ENCODE data around the gene LEPROT. TPM values are rescaled to one million over a fixed set of nuclear protein-coding genes. Genes with fewer than 3 reads are reported as not detected.
A peak's percentile ranks its signal among the peaks of the same experiment; 100 is the strongest.

LEPROT gene
- polyA plus RNA-seq, 1 donor (not counting 4 experiments of a cell fraction or from before 2014, with no cell fraction given): 82.5 TPM

- DNase-seq (ENCODE audit: low read depth, low spot score): no peak
- Histone ChIP-seq H3K79me2 (ENCODE audit: control insufficient read depth, insufficient read depth, low read length) (peaks cover 10% of the 10 kb centered on the region), H3K9me3 (ENCODE audit: control insufficient read depth, low read depth, low read length) (no peaks in the 10 kb centered on the region), H3K4me1 (ENCODE audit: control insufficient read depth, extremely low read depth, insufficient read depth, low read length) (peaks cover 30% of the 10 kb centered on the region), H3K27ac (ENCODE audit: control insufficient read depth, insufficient read depth, low read length) (no peak overlapping the region), H3K9me1 (ENCODE audit: control insufficient read depth, extremely low read depth, insufficient read depth, low read length) (no peaks in the 10 kb centered on the region), H3K36me3 (ENCODE audit: control insufficient read depth in 2 of 2, extremely low read depth in 1 of 2, insufficient read depth in 2 of 2, low read length in 2 of 2) (no peaks in the 10 kb centered on the region), H3K4me2 (ENCODE audit: control insufficient read depth, extremely low read depth, insufficient read depth, low read depth, low read length) (no peak overlapping the region), H3K4me3 (ENCODE audit: control insufficient read depth in 2 of 3, extremely low read depth in 1 of 3, insufficient read depth in 2 of 3, low read depth in 1 of 3, low read length in 3 of 3) (no peak overlapping the region), H4K20me1 (ENCODE audit: control insufficient read depth, extremely low read depth, insufficient read depth, low read length) (no peaks in the 10 kb centered on the region), H3K9ac (ENCODE audit: control insufficient read depth, extremely low read depth, insufficient read depth, low read length) (no peak overlapping the region), H3K27me3 (ENCODE audit: control insufficient read depth, extremely low read depth, insufficient read depth, low read length) (no peaks in the 10 kb centered on the region), H2AFZ (ENCODE audit: control insufficient read depth, low read length) (no peak overlapping the region)
- no peak for FAIRE-seq
- TF ChIP-seq EZH2 (IDR thresholded peaks at IDR 0.05; ENCODE audit: low read length): no peak
- TF ChIP-seq CTCF (optimal IDR thresholded peaks at IDR 0.05 in 1 of 3, IDR thresholded peaks at IDR 0.05 in 1 of 3, conservative IDR thresholded peaks at IDR 0.05 in 1 of 3; ENCODE audit: extremely low read depth in 1 of 3, insufficient read depth in 2 of 3, low read length in 3 of 3): no peak
- dilution Hi-C loops (cut with MboI; ENCODE audit: extremely low pct_ligation_motif_present, low sequenced_read_pairs): no loop called here
Measured at GRCh38 chr1:65416767-65417166, 3.7 kb upstream of the LEPROT start.

DNA sequence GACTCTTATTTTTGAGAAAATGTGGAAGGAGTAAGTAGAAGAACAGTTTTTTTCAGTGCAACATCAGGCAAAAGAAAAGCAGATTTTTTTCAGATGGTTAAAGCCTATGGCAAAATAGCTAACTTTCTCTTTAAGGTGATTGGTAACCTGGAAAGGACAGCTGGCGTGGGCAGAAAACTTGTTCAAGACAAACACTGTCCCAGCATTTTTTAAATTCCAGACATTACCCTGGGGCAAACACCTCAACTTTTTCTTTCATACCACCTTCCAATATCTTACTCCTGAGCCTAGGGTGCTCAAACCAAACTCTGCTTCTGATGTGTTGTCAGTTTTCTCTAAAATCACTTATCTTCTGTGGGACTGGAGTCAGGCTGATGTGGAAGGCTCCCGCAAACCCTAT is 2.7 kb upstream of the LEPROT start:
- Histone ChIP-seq H3K4me3 (ENCODE audit: control insufficient read depth in 2 of 3, extremely low read depth in 1 of 3, insufficient read depth in 2 of 3, low read depth in 1 of 3, low read length in 3 of 3) (peak overlapping the region in 2 of 3 experiments; percentile 46 to 48), H3K4me2 (ENCODE audit: control insufficient read depth, extremely low read depth, insufficient read depth, low read depth, low read length) (peak overlapping the region; percentile 82), H3K4me1 (ENCODE audit: control insufficient read depth, extremely low read depth, insufficient read depth, low read length) (peaks cover 40% of the 10 kb centered on the region), H3K27ac (ENCODE audit: control insufficient read depth, insufficient read depth, low read length) (peak overlapping the region; percentile 69), H3K27me3 (ENCODE audit: control insufficient read depth, extremely low read depth, insufficient read depth, low read length) (no peaks in the 10 kb centered on the region), H4K20me1 (ENCODE audit: control insufficient read depth, extremely low read depth, insufficient read depth, low read length) (no peaks in the 10 kb centered on the region), H3K9me3 (ENCODE audit: control insufficient read depth, low read depth, low read length) (no peaks in the 10 kb centered on the region), H2AFZ (ENCODE audit: control insufficient read depth, low read length) (peak overlapping the region; percentile 79), H3K36me3 (ENCODE audit: control insufficient read depth in 2 of 2, extremely low read depth in 1 of 2, insufficient read depth in 2 of 2, low read length in 2 of 2) (no peaks in the 10 kb centered on the region), H3K9me1 (ENCODE audit: control insufficient read depth, extremely low read depth, insufficient read depth, low read length) (no peaks in the 10 kb centered on the region), H3K79me2 (ENCODE audit: control insufficient read depth, insufficient read depth, low read length) (peaks cover 20% of the 10 kb centered on the region), H3K9ac (ENCODE audit: control insufficient read depth, extremely low read depth, insufficient read depth, low read length) (peak overlapping the region; percentile 29)
- dilution Hi-C loops (cut with MboI; ENCODE audit: extremely low pct_ligation_motif_present, low sequenced_read_pairs): no loop called here
- TF ChIP-seq EZH2 (IDR thresholded peaks at IDR 0.05; ENCODE audit: low read length): no peak
- DNase-seq (ENCODE audit: low read depth, low spot score) (no peak), FAIRE-seq (peak; percentile 39)

DNA sequence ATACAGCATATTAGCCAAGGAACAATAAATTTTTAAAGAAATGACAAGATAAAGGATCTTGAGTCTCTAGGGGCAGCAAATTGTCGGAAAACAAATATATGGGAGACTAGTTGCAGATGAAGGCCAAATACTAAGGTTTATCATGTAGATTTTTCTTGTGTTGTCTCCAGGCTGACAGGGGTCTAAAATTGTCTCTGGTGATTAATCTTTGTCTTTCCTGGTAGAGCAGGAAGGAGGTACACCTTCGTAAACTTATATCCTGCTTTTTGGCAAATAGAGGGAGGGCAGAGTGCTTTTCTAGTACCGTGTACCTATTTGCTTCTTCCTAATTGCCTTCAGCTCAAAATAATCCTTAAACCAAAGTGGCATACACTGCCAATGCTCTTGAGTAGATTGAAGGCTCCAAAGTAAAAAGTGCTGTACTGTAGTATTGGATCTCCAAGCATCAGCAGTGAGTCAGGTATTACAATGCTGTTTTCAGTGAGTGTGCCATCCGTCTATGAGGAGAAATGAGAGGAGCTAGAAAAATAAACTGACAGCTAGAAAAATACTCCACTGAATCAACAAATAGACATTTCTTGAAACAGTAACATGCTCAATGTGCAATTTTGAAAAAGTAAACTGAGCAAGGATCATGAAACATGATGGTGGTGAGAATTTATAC is 1.8 kb upstream of the LEPROT start:
- FAIRE-seq (no peak), DNase-seq (ENCODE audit: low read depth, low spot score) (no peak)
- no peaks in the 10 kb centered on the region for H3K9me1 ChIP-seq (ENCODE audit: control insufficient read depth, extremely low read depth, insufficient read depth, low read length)
- H3K36me3 ChIP-seq (ENCODE audit: control insufficient read depth in 2 of 2, extremely low read depth in 1 of 2, insufficient read depth in 2 of 2, low read length in 2 of 2): no peaks in the 10 kb centered on the region
- TF ChIP-seq CTCF (optimal IDR thresholded peaks at IDR 0.05 in 1 of 3, IDR thresholded peaks at IDR 0.05 in 1 of 3, conservative IDR thresholded peaks at IDR 0.05 in 1 of 3; ENCODE audit: extremely low read depth in 1 of 3, insufficient read depth in 2 of 3, low read length in 3 of 3) (no peak), EZH2 (IDR thresholded peaks at IDR 0.05; ENCODE audit: low read length) (no peak)
- H3K4me1 ChIP-seq (ENCODE audit: control insufficient read depth, extremely low read depth, insufficient read depth, low read length): peaks cover 49% of the 10 kb centered on the region
- peak overlapping the region; percentile 91 for H3K27ac ChIP-seq (ENCODE audit: control insufficient read depth, insufficient read depth, low read length)
- H2AFZ ChIP-seq (ENCODE audit: control insufficient read depth, low read length): no peak overlapping the region
- H3K27me3 ChIP-seq (ENCODE audit: control insufficient read depth, extremely low read depth, insufficient read depth, low read length): no peaks in the 10 kb centered on the region
- H4K20me1 ChIP-seq (ENCODE audit: control insufficient read depth, extremely low read depth, insufficient read depth, low read length): no peaks in the 10 kb centered on the region
- dilution Hi-C loops (cut with MboI; ENCODE audit: extremely low pct_ligation_motif_present, low sequenced_read_pairs): no loop called here
- H3K4me3 ChIP-seq (ENCODE audit: control insufficient read depth in 2 of 3, extremely low read depth in 1 of 3, insufficient read depth in 2 of 3, low read depth in 1 of 3, low read length in 3 of 3): no peak overlapping the region
- no peaks in the 10 kb centered on the region for H3K9me3 ChIP-seq (ENCODE audit: control insufficient read depth, low read depth, low read length)
- peaks cover 27% of the 10 kb centered on the region for H3K79me2 ChIP-seq (ENCODE audit: control insufficient read depth, insufficient read depth, low read length)
- H3K4me2 ChIP-seq (ENCODE audit: control insufficient read depth, extremely low read depth, insufficient read depth, low read depth, low read length): peak overlapping the region; percentile 89
- no peak overlapping the region for H3K9ac ChIP-seq (ENCODE audit: control insufficient read depth, extremely low read depth, insufficient read depth, low read length)
